NCI-H82 (cell line): ENCODE data around the gene MPST.

Source experiments
- DNase-seq: peaks from one replicate; lab custom pipeline; 2025; lab: John Stamatoyannopoulos, UW

The MPST gene

DNA sequence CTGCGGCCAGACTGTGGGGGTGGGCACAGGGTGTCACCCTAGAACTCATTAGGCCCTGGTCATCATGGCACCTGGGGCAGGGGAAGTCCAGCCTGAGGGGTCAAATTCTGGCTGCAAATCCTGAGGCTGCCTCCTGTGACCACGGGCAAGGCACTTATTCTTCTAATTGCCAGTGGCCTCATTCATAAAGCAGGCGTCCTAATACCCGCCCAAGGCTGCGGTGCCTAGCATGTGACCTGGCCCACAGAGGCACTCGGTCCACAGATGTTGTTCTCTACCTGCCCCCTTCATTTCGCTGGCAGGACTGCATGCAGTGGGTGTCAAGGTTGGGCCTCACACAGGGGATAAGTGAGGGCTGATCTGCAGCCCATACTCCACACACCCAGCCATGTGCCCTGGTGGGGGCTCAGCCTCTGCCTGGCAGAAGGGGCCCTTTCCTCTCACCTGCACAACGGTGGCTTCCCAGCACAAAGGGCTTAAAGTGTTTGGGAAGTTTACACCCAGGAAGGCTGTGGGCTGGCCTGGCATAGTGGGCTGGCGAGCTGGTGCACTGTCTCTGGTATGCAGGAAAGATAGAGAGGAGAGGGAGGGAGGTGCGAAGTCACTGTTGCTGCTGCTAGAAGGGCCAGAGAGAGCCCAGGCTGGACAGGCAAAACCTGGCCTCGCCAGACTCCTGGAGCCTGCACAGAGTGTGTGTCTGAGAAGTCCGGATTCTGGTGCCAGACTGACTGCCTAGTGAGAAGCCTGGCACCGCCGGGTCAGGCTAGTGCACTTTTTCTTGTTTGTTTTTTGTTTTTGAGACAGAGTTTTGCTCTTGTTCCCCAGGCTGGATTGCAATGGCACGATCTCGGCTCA is 3.2 kb downstream of the MPST start:
- no peak for DNase-seq

DNA sequence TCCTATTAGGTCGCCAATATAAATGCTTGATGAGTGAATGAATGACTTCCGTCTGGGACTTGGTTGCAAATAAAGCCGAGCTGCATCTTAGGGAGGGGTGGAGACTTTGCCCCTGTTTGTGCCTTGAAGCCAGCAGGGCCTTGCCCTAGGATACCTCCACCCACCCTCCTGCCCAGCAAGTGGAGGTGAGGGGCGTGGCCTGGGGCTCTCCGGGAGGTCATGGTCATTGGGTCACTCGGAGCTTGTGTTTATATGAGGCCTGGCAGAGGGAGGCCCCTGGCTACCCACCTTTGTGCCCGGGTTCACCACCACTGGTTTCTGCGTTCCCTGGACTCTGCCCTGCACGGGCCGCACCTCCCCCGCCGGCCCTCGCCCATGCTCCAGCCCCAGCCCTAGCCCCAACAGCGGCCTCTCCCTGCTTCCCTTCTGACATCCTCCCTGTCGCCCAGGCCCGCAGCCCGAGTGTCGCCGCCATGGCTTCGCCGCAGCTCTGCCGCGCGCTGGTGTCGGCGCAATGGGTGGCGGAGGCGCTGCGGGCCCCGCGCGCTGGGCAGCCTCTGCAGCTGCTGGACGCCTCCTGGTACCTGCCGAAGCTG is 4.3 kb downstream of the MPST start:
- no peak for DNase-seq

DNA sequence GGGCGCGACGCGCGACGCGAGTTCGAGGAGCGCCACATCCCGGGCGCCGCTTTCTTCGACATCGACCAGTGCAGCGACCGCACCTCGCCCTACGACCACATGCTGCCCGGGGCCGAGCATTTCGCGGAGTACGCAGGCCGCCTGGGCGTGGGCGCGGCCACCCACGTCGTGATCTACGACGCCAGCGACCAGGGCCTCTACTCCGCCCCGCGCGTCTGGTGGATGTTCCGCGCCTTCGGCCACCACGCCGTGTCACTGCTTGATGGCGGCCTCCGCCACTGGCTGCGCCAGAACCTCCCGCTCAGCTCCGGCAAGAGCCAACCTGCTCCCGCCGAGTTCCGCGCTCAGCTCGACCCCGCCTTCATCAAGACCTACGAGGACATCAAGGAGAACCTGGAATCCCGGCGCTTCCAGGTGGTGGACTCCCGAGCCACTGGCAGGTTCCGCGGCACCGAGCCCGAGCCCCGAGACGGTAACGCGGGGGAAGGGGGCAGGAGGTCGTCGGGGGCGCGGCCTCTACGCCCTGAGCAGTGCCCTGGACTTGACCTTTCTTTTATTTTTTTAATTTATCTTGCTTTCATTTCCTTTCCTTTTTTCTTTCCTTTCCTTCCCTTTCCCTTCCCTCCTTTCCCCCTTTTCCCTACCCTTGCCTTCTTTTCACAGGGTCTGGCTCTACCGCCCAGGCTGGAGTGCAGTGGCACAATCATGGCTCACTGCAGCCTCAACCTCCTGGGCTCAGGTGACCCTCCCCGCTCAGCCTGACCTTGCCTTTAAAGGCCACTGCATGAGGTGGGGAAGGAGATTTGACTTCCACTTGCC is 5.0 kb downstream of the MPST start:
- DNase-seq, result no peak

DNA sequence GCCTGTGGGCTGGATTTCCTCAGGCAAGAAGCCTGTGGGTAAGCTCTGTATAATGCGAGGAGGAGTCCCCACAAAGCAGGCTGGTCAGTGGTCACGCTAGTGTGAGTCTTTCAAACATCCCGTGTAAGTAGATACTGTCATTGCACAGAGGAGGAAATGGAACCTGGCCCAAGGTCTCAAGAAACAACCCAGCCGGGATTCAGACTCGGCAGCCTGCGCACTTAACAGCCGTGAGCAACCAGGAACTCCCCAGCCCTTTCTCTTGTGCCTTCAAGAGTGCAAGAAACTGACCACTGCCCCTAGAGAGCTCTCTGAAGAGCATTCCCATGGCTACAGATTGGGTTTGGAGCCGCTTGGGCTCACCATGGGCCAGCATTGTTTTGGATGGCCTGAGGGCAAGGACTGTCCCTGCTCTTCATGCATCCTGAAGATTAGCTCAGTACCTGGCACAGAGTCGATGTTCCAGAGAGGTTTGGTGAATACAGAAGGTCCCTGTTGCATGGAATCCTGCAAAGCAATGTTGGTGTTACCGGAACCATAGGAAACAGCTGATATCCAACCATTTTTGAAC is 6.0 kb downstream of the MPST start:
- no peak for DNase-seq

DNA sequence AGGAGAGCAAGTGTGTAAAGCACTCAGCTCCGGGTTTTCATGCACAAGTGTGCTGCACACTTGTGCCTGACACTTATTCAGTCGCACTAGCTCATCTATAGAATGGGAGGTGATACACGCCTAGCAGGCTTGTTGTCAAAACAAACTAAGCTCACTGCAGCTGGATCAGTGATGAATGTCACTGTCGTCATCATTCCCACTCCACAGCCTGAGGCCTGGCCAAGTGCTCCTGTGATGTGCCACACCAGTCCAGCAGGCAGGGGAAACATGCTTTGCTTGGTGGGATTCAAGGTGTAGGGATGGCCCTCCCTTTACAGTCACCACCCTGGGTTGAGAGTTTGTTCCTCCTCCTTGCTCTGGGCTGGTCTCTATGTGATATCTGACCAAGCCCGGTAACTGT is 6.8 kb downstream of the MPST start:
- no peak for DNase-seq

DNA sequence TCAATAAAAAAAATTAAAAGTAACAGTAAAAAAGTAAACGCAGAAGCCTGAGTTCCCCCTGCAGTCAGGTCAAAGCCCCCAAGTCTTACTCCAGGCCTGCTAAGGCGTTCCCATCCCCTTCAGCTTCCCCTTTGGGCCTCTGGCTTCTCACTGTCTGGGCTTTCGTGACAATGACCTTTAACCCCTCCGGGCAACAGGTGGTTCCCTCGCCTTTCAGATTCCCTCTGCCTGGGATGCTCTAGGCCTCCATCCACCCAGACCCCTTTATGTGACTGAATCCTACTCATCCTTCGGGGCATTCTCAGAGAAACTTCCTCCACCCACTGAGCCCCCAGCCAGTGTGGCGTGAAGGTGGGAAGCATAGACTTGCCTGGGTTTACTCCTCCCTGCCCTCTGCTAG is 8.0 kb downstream of the MPST start:
- DNase-seq, result no peak

DNA sequence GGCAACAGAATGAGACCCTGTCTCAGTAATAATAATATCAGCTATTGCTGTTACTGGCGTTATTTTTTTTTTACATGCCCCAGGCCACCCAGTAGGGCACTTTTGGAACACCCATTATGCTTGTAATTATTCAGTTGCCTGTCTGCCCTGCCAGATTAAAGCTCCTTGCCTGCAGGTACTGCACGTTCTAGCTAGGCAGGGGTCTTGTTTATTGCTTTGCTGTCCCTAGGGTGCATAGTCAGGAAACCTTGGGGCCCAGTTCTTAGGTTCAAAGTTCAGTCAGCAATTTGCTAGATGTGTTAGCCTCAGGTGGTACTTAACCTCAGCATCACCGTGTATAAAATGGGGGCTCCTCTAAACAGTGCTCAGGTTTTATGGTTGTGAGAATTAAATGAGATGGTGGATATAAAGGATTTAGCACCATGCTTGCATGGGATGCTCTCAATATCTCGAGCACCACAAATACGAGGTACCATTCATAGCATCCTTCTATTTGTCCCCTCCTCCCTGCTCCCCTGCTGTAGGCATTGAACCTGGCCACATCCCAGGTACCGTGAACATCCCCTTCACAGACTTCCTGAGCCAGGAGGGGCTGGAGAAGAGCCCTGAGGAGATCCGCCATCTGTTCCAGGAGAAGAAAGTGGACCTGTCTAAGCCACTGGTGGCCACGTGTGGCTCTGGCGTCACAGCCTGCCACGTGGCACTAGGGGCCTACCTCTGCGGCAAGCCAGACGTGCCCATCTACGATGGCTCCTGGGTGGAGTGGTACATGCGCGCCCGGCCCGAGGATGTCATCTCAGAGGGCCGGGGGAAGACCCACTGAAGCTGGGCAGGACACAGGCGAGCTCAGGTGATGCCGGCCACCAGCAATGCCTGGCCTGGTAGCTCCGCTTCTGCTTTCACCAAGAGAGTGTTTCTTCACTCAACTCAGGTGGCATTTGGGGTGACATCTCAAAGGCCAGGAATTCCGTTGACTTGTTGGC is 9.4 kb downstream of the MPST start:
- no peak for DNase-seq

DNA sequence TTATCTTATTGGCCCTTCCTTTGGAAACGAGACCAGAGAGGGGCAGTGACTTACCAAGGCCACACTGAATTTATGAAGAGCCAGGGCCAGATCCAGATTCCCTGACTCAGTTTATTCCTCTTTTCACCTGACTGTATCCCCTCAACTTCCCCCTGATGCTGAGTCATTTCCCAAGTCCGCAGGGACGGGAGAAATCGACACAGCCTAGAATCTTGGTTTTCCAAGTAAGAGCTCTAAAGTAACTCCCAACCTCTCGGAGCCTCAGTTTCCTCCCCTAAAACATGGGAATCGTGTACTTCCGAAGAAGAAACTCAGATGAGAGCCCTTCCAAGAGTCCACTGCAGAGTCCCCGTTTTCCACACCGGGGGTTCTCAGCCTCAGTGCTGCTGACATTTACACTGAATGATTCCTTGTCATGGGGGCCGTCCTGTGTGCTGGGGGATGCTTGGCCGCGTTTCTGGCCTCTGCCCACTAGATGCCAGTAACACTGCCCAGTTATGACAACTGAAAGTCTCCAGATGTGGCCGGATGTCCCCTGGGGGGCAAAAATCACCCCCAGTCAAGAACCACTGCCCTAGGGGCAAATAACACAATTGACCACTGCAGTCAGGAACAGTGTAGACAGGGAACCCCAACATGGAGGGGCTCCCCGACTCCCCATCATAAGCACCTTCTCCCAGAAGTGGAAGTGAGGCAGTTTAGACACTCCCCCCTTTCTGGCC is 11.2 kb downstream of the MPST start:
- no peak for DNase-seq

DNA sequence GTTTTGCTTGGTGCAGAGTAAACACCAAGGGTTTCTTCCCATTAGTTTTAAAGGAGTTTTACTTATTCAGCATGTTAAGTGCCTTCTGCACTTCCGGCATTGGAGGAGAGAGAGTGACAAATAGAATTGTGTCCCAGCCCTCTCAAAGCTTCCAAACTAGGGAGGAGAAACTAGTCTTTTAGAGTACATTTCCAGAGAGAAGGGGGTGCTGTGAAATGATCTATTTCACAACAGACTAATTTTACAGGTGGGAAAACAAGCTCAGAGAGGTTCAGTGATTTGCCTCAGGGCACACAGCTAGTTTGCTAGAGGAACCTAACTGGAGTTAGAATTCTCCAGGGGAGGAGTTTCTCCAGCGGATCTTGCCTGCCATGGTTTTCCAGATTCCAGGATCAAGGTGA is 12.6 kb downstream of the MPST start:
- DNase-seq, result no peak

DNA sequence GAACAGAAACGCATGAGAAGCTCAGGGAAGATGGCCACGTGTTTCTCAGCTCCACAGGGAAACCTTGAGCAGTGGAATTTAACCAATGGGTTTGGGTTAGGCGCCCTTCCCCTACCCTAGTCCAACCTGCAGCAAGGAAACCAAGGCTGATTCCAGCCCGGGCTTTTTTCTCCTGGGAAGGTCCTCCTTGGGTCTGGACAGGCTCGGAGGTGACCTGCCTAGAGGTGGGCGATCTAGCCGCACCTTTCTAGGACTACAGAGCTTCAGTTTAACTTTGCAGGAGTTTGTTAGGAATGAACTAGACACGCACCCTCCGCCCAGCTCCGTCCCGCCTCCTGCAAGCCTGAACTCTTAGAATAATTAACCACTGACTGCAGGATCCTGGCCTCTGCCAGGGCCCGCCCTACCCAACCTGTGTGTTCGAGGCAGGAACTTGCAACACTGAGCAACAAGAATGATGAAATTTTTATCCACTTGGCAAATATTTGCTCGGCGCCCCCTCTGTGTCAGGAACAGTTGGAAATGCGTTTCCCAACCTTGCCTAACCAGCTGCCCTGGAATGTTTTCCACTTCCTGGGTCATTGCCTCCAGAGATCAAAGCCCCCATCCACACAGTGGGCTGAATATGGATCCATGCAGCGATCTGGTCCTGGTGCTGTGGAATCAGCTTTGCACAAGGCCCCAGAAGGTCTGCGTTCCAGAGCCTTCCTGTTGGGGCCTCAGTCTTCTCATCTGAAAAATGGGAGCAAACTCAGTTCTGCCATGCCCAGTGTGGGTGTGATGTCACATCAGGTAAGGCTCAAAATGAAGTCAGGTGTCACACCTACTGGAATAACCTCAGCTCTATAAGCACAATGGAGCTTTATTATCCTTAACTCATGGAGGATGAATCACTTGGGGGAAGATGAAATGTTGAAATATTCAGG is 13.3 kb downstream of the MPST start:
- DNase-seq, result no peak

DNA sequence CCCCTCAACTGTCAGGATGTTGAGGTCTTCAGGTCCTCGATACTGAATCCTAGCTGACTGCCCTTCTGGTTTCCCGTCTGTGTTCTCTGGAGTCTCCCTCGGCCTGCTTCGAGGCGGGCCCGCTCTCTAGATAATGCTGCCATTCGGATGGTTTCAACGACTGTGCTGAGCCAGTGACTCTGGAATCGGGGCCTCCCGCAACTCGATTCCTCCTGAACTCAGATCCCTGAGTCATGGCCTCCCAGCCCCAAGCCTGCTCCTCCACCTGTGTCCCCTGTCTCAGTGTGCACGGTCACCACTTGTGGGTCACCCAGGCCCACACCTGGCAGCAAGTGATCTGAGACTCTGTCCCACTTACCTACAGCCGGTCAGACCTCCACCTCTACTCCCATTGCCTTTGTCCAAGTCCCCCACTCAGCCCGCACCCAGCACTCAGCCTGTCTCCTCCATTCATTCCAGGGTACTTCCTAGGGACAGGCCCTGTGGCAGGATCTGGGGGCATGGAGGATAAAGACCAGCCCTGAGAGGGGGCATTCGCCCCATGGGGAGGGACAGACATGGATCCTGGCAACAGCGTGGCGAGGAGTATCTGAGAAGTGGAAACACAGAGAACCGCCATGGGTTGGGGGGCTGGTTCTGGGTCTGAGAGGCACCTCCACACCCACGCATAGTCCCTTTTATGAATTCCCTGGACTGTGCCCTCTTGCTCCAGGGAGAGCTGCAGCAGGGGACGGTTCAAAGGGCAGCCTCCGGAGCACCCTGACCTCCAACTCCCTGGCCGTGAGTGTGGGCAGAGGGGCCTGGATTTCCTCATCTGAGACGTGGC is 14.3 kb downstream of the MPST start:
- no peak for DNase-seq

DNA sequence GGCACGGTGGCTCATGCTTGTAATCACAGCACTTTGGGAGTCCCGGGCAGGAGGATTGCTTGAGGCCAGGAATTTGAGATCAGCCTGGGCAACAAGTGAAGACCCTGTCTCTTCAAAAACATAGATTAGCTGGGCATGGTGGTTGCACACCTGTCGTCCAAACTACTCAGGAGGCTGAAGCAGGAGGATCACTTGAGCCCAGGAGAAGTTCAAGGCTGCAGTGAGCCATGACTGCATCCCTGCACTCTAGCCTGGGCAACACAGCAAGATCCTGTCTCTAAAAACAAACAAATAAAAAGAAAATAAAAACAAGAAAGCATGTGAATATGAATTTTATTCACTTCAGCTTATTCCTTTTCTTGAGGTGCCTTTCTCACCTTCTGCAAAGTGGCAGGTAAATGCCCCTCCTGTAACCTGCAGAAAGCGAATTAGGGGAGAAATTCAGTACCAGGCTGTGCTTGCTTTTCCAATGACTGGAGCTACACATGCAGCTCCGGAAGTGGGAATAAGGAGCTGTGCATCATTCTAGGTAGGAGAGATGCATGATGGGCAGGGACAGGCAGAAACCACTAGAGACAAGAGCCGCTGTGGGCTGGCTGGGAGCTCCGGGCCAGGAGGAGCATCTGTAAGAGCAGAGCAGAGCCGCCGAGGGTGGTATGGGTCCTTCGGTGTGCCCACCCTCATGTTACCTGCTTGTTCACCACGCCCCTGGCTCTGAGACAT is 17.3 kb downstream of the MPST start:
- no peak for DNase-seq

DNA sequence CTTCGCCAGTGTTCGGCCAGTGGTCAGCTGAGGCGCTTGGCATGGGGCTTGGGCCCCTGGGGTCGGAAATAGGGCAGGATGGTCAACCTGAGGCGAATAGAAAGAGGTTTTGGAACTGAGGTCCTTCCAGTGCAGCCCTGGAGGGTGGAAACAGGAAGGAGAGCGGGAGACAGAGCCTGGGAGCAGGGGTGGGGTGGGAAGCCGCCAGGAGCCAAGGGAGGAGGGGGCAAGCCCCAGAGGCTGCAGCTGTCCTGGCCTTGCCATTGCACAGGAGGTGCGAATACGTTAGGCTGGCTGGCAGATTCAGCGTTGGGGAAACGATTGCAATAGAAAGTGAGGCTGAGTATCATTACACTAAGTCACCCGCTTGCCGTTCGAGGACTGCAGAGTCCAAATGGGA is 18.1 kb downstream of the MPST start:
- no peak for DNase-seq

DNA sequence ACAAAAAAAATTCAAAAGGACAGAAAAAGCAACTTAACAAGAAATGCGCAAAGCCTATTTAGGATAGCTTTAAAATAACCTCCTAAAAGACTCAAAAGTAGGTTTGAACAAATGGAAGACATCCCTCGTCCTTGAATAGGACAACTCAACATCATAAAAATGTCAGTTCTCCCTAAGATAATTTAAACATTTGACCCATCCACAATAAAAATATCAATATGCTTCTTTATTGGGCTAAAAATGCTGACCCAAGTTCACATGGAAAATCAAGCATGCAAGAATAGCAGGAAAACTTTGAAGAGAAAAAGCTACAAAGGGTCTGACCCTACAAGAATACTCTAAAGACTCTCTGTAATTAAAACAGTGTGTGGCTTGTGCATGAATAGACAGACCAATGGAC is 19.9 kb downstream of the MPST start:
- DNase-seq, result no peak

DNA sequence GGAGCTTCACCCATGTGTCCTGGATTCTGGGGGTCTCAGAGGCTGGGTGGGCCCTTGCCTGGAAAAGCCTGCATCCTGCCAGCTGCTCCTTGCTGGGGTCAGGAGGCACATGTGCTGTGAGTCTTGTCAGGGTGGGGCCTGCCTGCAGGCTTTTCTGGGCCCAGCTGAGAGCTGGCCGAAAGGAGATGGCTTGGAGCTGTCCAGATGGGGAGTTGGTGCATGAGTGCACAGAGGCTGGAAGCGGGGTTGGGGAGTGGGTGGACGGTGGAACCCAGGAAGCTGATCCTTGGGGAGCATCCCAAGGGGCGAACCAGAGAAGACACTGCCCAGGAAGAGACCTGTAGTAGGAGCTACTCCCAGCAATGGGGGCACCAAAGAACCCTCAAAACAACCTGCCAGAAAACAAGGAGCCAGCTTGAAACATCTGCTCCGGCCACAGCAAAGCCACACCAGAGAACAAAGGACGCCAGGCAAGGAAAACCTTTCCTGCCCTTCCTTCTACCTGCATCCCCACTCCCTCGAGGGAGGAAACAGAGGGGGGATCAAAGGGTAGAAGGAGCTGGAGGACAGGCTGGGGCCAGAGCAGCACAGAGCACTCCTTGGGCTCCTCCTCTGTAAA is 23.8 kb downstream of the MPST start:
- DNase-seq, result no peak

DNA sequence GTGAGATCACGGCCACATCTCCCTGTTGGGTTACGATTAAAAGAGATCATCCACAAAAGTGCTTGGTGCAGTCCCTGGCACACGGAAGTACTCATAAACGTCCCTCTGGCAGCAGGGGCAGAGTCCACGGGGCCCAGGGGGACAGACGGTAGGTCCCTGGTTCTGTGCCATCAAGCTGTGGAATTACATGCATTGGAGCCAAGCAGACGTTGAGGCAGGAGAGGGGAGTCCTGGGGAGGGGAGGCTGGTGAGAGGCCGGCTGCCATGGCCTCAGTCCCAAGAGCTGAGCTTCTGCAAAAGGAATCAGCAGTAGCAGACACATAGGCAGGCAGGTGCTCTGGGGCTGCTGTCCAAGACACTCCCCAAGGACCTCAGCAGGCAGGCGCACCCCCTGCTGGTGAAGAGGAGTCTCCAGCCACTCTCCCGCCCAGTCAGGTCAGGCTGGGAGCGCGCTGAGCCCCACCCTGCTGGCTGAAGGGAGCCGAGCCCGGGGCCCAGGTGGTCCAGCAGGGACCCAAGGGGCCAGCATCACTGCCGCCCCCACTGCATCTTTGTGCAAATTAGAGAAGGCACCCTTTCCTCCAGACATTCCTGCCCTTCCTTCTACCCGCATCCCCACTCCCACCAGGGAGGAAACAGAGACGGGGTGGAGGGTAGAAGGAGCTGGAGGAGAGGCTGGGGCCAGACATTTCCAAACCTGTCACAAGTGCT is 24.4 kb downstream of the MPST start:
- peak; percentile 81 for DNase-seq
